CD4-positive, alpha-beta T cell treated with Interferon gamma for 1 hour (primary cell): Measurements from ENCODE around the gene H3-3A.

ENCODE experiments used
- DNase-seq: peaks from one replicate; pipeline ENCODE4 v3.0.0-alpha.2; 2020

The H3-3A gene

DNA sequence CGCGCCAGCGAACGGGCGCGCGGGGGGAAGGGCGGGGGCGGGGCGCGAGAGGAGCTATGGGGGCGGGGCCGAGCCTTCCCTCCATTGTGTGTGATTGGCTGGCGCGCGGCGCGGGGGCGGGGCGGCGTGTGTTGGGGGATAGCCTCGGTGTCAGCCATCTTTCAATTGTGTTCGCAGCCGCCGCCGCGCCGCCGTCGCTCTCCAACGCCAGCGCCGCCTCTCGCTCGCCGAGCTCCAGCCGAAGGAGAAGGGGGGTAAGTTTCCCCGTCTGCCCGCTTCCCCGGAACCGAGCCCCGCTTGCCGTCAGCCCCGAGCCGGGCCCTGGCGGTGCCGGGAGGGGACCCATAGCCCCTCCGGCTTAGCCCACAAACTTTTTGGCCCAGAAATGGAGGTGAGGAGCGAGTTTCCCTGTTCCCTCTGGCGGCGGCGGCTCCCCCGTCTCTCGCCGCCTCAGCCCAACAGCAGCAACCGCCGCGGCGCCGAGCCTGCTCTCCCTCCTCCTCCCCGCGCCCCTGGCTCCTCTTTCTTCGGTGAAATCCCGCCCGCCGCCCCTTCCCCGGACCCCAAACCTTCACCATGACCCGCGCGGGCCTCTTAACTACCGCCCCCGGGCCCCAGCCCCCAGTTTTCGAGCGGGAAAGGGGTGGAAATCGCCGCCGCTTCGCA is at the start of gene H3-3A:
TSS of gene H3-3A (plus strand) at position 159 of the 666 bp plus-strand sequence. CDS start 1,636 bp downstream, outside the sequence.
- DNase-seq = peak; percentile 96

DNA sequence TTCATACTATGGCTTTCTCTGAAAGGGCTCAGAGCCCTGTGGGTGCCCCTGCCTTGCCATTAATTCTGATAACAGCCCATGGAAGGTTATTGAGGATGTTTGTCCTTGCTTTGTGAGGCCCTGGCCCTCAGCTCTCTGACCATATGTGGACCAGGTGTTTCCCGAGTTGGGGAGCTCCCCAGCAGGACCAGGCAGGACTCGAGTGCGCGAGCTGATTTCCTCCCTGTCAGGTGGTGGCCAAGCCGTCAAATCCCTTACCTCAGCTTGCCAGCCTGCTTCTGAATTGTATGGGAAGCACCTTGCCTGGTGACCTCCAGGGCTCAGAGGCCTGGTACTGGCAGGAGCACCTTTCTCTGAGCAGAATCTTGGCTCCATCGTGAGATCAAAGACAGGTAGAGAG is 45.4 kb upstream of the H3-3A start:
- DNase-seq = no peak

DNA sequence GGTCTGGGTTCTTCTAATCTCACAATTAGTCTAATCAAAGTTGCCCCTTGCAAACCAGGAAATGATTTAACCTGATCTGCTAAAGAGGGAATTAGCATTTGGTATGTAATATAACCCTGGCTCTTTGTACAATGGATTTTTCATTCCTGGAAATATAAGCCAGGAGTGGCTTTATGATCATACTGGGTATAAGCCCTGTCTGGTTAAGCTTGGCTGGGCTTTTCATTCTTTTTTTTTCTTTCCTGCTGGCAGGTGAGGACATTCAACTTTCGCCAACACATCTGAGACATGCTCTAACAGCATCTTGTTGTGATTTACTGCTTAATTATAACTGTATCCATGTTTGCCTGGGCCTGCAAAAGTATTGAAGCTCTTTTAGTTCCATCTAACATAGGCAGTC is 42.9 kb upstream of the H3-3A start:
- no peak for DNase-seq

DNA sequence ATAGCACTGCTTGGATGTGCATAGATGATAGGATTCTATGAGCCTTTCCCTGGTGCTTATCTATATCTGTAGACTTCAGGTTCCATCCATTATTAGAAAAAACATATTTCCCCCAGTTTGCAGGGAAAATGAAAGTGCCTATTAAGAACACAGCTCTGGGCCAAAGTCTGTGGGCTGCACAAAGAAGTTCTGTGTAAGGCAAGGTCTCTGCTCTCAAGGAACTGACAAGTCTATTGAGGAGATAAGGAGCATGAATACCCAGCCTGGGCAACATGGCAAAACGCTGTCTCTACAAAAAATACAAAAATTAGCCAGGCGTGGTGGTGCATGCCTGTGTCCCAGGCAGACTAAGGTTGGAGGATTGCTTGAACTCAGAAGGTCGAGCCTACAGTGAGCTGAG is 41.1 kb upstream of the H3-3A start:
- DNase-seq = no peak

DNA sequence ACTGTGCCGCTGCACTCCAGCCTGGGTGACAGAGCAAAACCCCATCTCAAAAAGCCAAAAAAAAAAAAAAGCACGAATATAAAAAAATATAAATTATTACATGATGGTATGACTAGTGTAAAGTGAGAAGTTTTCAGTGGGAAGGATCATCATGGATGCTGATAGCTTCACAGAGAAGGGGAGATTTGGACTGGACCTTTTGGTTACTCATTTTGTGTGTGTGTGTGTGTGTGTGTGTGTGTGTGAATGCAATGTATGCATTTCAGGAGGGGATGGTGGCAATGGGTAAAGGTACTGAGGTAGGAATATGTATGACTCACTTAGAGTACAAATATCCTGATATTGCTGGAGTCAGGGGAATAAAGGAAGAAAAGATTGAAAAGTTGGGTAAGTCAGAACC is 40.7 kb upstream of the H3-3A start:
- no peak for DNase-seq

DNA sequence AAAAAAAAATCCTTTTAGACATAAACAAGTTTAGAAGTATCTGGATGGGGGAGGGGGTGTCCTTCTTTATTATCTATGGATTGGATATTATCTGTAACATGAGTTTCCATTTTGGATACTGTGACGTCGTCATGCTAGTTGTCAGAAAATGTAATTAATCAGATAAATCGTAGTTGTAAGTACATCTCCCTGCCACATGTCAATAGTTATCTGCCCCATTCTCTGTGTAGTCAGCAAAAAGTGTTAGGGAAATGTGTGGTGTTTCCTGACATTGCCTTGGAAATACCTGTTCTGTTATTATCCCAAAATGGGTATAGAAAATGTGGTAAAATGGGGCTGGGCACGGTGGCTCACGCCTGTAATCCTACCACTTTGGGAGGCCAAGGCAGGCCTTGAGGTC is 38.8 kb upstream of the H3-3A start:
- DNase-seq = no peak

DNA sequence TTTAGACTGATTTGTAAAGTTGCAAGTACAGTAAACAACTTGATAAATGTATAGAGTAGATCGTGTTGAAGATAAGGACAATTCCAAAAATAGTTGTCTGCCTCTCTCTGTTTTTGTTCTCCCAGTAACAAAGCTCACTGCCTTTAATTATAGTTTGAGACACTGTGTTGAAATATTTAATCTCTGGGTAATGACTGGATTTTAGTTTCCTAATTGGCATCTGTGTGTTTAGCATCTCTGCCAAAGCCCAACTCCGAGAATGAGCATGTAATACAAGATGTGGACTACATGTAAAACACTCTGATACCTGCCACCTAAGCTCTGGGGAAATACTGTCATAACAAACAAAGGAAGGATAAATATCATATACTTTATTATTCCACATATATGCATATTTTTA is 35.7 kb upstream of the H3-3A start:
- DNase-seq = no peak

DNA sequence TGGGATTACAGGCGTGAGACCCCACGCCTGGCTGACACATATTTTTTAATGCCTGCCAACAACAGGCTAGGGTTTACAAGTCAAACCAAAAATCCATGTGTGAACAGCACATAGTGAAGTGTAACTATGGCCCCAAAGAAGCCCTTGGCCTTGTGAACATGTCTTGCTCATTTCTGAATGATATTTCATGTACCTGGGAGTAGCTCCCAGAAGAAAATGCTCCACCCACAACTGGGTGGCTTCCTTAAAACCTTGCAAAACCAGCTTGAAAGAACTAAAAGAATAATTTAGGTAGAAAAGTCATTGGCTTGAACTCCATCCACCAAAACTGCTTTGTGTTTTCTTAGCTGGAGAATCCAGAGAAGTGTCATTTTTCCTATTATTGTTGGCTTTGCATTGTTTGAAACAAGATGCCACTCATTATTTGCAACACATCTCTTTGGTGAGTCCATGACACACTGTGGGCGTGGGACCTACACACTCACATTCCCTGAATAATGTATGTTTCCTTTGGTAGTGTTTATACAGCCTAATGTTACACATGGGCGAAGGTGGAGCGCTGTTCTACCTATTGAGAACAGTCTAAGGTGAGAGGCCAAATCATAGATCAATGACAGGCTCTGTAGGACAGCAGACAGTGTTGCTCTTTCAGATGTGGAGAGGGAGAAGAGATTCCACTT is 34.8 kb upstream of the H3-3A start:
- DNase-seq = no peak

DNA sequence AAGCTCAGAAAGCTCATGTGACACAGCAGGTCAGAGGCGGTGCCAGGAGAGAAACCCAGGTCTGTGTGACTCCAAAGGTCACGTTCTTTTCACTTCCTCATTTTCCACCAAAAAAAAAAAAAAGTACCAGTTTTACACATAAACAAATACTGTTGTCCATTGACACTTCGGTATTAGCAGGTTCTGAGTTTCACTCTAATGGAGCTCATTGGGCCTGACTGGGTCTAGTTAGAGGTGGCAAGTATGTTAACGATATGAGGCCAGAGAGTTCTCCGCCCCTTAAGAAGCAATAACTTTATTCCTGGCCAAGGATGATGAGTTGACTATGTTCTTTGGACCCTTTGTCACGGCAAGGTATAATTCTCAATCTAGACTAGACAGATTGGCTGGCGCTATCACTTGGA is 33.4 kb upstream of the H3-3A start:
- peak; percentile 66 for DNase-seq

DNA sequence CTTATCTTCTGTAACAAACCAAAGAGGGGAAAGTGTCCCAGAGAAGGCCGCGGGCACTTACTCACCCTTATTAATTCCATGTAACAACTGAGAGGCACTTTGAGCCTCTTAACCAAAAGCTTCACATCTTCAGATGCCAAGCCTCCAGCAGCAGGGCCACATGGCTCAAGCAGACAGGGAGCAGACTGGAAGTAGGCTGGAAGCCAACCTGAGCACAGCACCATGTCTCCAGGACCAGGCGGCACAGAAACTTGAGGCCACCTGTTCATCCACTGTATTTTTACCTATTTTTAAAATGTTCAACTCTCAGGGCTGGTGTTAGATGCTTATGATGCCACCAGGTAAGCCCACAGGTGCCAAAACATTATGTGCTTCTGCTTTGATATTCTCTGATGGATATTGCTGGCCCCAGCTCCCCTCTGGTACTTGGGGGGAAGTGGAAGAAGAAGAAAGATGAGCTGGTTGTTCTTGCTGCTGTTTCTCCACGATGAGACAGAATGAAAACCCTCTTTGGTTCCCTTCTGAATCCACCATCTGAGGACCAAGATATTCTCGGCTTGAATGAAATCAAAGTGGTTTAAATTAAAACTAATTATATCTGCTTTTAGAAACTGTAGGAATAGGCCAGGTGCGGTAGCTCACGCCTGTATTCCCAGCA is 32.8 kb upstream of the H3-3A start:
- DNase-seq = no peak

DNA sequence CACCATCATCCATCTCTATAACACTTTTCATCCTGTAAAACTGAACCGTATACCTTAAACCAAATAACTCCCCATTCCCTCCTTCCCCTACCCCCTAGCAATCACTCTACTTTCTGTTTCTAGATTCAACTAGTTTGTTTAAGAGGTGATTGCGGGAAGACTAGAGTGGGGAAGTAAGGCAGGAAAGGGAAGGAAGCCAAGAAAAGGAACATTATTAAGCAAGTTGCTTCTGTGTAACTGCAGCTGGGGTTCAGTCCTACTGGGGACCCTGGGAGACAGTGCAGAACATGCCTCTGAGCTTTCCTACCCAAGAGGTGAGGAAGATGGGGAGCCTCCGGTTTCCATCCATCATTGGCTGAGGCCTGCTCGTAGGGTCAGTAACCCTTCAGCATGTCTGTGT is 28.9 kb upstream of the H3-3A start:
- no peak for DNase-seq

DNA sequence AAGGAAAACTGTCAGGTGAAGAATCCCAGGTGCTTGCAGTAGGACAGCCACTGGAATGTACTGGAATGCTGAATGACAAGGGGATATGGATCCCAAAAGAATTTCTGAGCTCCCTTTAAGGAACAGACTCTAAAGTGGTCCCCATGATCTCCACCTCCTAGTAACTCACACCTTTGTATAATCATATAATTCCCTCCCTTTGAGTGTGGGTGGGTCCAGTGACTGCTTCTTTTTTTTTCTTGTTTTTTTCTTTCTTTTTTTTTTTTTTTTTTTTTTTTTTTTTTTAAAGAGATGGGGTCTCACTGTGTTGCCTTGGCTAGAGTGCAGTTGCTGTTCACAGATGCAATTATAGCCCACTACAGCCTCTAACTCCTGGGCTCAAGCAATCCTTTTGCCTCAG is 28.5 kb upstream of the H3-3A start:
- no peak for DNase-seq

DNA sequence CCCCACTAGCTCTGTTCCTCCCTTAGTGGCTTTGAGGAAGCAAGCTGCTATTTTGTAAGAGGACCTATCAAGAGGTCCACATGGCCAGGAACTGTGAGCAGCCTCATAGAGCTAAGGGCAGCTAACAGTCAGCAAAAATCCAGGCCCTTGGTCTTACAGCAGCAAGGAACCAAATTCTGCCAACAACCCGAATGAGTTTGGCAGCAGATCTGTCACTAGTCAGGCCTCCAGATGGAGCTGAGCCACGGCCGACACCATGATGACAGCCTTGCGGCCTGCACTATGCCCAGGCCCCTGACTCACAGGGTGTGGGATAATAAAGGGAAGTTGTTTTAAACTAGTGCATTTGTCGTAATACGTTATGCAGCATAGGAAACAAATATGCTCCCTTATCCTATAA is 28.0 kb upstream of the H3-3A start:
- peak; percentile 80 for DNase-seq

DNA sequence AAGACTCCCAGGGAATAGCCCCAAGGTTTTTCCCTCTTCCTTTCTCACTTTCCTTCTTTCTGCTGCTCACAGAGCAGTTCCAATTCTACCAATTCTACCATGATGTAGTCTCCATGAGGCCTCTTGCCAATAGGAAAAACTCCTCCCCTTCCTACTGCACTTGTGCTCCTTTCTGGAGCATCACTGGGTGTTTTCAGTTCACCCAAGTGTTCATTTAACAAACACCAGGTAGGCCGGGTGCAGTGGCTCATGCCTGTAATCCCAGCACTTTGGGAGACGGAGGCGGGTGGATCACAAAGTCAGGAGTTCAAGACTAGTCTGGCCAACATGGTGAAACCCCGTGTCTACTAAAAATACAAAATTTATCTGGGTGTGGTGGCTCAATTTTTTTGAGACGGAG is 26.6 kb upstream of the H3-3A start:
- DNase-seq = no peak

DNA sequence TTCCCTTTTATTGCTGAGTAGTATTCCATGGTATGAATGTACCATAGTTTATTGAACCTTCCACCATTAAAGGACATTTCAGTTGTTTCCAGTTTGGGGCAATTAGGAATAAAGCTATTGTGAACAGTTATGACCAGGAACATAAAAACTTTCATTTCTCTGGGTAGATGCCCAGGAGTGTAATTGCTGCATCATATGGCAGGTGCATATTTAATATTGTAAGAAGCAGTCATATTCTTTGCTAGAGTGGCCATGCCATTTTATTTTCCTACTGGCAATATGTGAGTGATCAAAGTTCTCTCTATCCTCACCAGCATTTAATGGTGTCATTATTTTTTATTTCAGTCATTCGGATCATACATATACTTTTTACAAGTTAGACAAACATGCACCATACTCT is 23.9 kb upstream of the H3-3A start:
- DNase-seq = no peak

DNA sequence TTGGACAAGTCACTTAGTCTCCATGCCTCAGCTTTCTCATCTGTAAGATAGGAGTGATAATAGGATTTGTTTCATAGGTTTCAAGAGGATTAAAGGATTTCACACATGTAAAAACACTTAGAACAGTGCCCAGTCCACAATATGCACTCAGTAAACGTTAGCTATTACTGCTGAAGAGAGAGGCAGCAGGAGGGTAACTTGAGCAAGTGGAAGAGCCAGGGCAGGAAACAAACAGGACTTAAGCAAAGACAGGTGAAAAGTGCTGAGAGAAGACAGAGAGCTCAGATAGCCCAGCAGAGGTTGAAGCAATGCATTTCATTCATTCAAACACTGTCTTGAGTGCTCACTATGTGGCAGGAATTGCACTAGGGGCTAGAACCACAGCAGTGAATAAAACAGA is 21.1 kb upstream of the H3-3A start:
- DNase-seq = no peak

DNA sequence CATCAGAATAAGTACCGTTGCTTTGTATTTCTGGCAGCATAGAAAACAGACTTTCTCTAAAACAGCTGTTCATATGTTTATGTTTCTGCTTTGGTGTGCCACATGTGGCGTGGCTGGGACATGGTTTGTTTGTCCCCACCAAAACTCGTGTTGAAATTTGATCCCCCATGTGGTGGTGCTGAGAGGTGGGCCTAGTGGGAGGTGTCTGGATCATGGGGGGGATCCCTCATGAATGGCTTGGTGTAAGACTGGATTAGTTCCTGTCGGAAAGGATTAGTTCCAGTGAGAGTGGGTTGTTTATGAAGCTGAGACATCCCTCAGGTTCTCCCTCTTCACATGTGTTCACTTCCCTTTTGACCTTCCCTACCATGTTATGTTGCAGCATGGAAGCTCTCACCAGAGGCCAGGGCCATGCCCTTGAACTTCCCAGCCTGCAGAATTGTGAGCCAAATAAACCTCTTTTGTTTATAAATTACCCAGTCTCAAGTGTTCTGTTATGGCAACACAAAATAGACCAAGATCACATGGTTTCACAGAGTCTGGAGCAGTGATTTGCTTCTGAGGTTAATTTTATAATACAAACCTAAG is 17.9 kb upstream of the H3-3A start:
- no peak for DNase-seq

DNA sequence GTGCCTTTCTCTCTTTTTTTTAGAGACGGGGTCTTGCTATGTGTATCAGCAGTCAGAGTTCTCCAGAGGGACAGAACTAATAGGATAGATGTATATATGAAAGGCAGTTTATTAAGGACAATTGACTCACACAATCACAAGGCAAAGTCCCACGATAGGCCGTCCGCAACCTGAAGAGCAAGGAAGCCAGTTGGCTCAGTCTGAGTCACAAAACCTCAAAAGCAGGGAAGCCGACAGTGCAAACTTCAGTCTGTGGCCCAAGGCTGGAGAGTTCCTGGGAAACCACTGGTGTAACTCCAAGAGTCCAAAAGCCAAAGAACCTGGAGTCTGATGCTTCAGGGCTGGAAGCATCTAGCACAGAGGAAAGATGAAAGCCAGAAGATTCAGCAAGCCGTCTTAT is 16.3 kb upstream of the H3-3A start:
- no peak for DNase-seq

DNA sequence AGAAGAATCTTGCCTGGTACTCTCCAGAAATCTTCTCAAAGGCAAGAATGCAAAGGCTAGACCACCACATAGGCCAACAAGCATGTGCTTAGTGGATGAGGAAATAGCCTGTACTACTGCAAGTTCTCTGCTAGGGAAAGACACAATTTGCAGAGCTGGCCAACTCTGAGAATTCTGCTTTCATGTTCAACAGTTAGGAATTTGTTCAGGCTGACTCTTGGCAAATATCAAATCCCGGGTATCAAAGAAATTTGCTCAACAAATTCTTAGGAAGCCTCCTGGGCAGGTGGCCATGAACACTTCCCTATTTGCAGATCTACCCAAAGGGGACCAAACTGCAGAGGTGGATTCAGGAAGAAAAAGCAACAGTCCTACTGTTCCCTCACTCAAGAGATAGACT is 15.0 kb upstream of the H3-3A start:
- DNase-seq = no peak

DNA sequence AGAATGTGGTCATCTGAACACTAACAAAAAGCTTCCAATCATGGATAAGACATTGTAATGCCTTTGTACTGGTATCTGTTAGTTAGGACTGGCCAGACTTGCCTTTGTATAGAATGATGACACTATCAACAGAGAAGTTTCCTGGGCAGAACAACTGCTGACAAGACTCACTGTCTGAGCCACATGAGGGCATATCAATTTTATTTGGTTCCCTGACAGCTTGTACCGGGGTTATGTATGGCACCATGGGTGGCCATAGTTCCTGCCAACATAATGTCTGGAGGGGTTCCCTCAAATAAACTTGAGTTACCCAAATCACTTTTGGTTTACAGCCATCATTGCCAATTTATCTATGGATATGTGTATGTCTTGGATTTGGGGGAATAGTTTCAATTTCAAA is 13.6 kb upstream of the H3-3A start:
- no peak for DNase-seq

DNA sequence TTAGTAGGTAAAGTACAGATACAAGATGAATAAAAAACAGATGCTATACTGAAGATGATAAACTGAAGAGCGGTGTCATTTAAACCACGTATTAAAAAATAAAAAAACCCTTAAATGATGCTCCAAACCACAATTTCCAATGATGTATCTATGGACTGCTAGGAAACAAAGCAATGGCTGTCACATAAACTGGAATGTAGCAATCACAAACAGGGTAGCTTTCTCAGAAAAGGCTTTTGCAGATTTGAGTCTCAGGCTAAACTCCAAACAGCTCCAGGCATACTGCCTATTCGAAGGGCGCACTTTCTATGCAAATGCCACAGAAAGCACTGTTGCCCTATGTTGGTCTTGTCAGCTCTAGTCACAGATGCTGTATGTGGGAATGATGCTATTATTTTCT is 12.4 kb upstream of the H3-3A start:
- DNase-seq = no peak

DNA sequence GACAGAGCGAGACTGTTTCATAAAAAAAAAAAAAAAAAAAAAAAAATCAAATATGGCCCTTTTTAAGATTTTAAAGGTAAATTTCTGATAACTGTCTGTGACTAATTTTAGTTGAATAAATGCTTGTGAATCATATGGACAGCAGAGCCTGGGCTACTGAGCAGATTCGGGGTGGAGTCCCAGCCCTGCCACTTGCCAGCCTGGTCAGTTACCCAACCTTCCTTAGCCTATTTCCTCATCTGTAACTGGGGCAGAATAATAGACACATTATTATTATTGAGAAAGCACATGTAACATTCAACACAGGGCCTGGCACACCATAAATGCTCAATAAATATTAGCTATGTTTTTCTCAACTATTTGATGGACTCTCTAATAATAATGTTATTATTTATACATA is 11.2 kb upstream of the H3-3A start:
- peak; percentile 41 for DNase-seq

DNA sequence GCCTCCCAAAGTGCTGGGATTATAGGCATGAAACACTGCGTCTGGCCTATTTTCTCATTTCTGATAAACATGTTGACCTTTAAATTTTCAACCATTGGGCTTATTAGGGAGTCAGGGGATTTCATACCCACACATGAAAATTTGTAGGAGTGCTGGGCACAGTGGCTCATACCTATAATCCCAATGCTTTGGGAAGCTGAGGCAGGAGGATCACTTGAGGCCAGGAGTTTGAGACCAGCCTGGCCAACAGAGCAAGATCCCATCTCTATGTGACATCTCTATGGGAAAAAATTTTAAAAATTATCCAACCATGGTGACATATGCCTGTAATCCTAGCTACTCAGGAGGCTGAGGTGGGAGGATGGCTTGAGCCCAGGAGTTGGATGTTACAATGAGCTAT is 10.5 kb upstream of the H3-3A start:
- DNase-seq = no peak
